MM.1S (cell line): ENCODE results near the gene ENGASE.

Source experiments
- EZH2 ChIP-seq: fragments of 300-600 bp; sonication (generic); optimal IDR thresholded peaks from 2 replicates; pipeline ENCODE3; 2017; ENCODE audit warnings: low read depth, mild to moderate bottlenecking, antibody characterized with exemption, low read length, mixed read lengths
- EZH2phosphoT487 ChIP-seq: fragments of 300-600 bp; sonication (generic); IDR thresholded peaks from 2 replicates; pipeline ENCODE4 v1.6.1; 2018; ENCODE audit warnings: antibody characterized with exemption, low read length
- TF ChIP-seq, protein P1 (sequence below): fragments of 300-600 bp; sonication (generic); IDR thresholded peaks from 2 replicates; pipeline ENCODE4 v1.5.1; 2016; ENCODE audit warnings: antibody characterized with exemption, low read length, mixed read lengths

- TF ChIP-seq, protein P1, sequence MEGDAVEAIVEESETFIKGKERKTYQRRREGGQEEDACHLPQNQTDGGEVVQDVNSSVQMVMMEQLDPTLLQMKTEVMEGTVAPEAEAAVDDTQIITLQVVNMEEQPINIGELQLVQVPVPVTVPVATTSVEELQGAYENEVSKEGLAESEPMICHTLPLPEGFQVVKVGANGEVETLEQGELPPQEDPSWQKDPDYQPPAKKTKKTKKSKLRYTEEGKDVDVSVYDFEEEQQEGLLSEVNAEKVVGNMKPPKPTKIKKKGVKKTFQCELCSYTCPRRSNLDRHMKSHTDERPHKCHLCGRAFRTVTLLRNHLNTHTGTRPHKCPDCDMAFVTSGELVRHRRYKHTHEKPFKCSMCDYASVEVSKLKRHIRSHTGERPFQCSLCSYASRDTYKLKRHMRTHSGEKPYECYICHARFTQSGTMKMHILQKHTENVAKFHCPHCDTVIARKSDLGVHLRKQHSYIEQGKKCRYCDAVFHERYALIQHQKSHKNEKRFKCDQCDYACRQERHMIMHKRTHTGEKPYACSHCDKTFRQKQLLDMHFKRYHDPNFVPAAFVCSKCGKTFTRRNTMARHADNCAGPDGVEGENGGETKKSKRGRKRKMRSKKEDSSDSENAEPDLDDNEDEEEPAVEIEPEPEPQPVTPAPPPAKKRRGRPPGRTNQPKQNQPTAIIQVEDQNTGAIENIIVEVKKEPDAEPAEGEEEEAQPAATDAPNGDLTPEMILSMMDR: no peak
- TF ChIP-seq EZH2: no peak
- TF ChIP-seq EZH2phosphoT487: no peak
Measured at GRCh38 chr17:79041041-79041570, 33.5 kb upstream of the ENGASE start.
